ENCODE results near the gene GJD2.

GJD2 gene

GRCh38 chr15:34722439-34722836, 32.4 kb downstream of the GJD2 start:
- no peak for DNase-seq

DNA sequence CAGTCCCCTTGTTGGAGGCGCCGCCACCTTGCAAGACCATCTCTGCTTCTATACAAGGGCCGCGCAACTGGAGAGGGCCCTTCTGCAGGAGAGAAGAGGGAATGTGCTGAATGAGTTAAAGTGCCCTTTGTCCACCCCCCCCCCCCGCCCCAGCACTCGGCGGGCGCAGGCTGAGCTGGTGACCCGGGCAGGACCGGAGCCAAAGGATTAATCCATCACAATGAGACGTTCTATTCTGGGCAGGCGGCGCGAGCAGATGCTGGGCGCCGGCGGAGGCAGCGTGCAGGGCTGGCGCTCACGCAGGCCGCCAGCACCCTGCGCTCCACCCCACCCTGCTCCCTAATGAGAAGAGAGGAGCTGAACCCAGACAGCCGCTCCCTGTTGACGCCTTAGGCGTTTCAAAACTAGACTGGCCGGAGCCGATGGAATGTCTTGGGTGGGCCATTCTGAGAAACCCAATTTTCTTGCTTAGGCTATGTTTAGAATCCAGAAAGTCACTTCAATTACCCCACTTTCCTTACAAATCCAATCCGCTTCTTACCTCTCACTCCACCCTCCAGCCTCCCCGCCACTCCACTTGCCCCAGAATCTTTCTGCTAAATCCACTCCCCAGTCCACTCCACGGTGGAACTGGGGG, 32.9 kb downstream of the GJD2 start:
- no peak for DNase-seq

GRCh38 chr15:34721157-34721801, 33.5 kb downstream of the GJD2 start:
- DNase-seq, result no peak

GRCh38 chr15:34719695-34720094, 35.1 kb downstream of the GJD2 start:
- DNase-seq, result no peak

GRCh38 chr15:34718681-34719665, 35.8 kb downstream of the GJD2 start:
- DNase-seq, result no peak

GRCh38 chr15:34717729-34718128, 37.1 kb downstream of the GJD2 start:
- DNase-seq, result no peak

GRCh38 chr15:34716111-34716510, 38.7 kb downstream of the GJD2 start:
- DNase-seq, result no peak

DNA sequence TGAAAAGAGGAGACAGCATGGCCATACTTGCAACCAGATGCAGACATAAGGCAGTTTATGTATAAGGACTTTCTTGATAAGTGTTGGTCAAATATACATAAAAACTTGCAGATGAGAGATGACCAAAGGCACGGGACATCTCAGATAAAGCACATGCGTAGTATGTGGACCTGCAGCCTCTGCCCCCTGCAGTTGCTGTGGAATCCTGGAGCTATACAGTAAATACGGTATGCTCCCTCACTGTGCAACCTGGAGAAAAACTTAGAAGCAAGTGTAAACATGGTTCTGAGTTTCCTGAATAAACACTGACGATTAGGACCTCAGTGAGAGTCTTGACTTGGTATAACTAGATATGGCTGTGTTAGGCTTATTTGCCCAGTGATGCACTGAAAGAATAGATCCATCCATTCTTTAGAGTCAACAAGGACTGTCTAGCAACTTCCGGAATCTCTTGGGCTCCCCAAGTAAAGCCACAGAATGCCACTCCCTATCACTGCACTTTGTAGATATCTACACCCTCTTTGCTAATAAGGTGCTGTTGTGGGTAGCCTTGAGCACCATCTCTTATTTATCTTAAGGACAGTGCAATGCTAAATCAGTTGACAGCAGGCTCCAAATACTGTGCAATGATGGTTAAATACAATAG, 40.2 kb downstream of the GJD2 start:
- no peak for DNase-seq

DNA sequence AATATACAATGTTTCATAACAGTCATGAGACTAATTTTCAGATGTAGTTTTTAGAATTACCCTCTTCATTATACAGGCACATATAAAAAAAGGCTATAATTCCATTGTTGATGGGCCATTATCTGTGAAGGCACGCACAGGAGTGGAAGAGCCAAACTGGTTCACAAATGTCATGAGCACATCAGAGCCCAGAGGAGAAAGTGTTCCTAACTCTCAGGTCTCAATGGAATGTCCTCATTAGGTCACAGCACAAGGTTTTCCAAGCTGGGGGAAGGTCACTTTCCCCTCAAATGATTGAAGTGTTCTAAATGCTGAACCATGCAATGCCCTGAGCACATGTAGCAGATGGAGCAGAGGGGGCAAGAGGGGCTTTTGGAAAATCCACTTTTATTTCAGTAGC, 41.2 kb downstream of the GJD2 start:
- no peak for DNase-seq

DNA sequence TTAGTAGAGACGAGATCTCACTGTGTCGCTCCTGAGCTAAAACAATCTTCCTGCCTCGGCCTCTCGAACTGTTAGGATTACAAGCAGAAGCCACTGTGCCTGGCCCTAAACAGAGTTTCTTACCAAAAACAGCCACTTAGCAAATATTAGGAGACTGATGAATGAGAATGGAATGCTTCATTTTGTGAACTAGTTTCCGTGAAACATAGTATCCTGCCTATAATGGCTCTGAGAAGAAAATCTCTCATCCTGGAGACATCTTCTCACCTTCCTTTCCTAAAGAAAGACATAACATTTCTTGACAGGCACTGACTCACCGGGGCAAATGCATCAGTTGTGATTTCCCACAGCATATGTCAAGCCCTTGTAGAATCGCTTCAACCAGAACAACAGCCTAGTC, 44.9 kb downstream of the GJD2 start:
- no peak for DNase-seq

DNA sequence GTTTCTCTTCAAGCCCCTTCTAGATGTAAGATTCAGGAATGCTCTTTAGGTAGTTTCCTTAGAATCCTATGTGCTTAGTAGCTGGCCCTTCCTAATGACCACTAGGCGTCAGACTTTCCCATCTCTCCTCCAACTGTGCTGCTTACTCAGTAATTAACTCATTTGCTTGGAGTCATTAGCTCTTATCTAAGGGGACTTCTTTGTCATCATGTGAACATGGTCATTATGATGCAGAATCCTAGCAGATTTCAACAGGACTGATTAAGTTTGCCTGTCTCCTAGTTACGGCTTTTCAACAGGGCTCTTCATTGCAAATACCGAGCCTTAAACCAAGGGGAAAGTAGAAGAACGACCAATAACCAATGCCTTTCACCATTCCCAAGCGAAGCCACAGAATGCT, 46.4 kb downstream of the GJD2 start:
- peak in 3 of 4 experiments; percentile 13 to 45 (median 39) for DNase-seq

GRCh38 chr15:34701536-34701935, 53.3 kb downstream of the GJD2 start:
- DNase-seq, result peak in 3 of 4 experiments; percentile 10 to 32 (median 24)

Measured in suppressor macrophage (primary cell).